GM21447 (cell line): ENCODE data around the gene CDK14.

Experiments used
- ATAC-seq: cut with Tn5 transposase; IDR thresholded peaks from one replicate; pipeline ENCODE4 v1.9.1; 2021; ENCODE audit not compliant: unreplicated experiment

CDK14 gene

GRCh38 chr7:90835861-90836260 lies 239.7 kb downstream of the CDK14 start:
- ATAC-seq: no peak

GRCh38 chr7:90836937-90837336 lies 240.8 kb downstream of the CDK14 start:
- no peak for ATAC-seq

- no peak for ATAC-seq
These were observed 242.7 kb downstream of the CDK14 start for GRCh38 chr7:90838799-90839198.

GRCh38 chr7:90839316-90839715 lies 243.2 kb downstream of the CDK14 start:
- ATAC-seq: no peak

GRCh38 chr7:90839727-90840291 lies 243.7 kb downstream of the CDK14 start:
- ATAC-seq: no peak

GRCh38 chr7:90841759-90842429 lies 245.8 kb downstream of the CDK14 start:
- ATAC-seq: no peak

GRCh38 chr7:90842430-90842788 lies 246.3 kb downstream of the CDK14 start:
- no peak for ATAC-seq

GRCh38 chr7:90843472-90843871 lies 247.4 kb downstream of the CDK14 start:
- ATAC-seq: no peak

GRCh38 chr7:90844421-90844820 lies 248.3 kb downstream of the CDK14 start:
- no peak for ATAC-seq

- no peak for ATAC-seq
These were observed 250.1 kb downstream of the CDK14 start for GRCh38 chr7:90846192-90846591.

- no peak for ATAC-seq
These were observed 253.9 kb downstream of the CDK14 start for GRCh38 chr7:90850066-90850465.

GRCh38 chr7:90850471-90850870 lies 254.3 kb downstream of the CDK14 start:
- no peak for ATAC-seq

GRCh38 chr7:90853205-90853604 lies 257.1 kb downstream of the CDK14 start:
- ATAC-seq: no peak

GRCh38 chr7:90856351-90857070 lies 260.4 kb downstream of the CDK14 start:
- ATAC-seq: no peak

- ATAC-seq: no peak
These were observed 261.5 kb downstream of the CDK14 start for GRCh38 chr7:90857603-90858002.

GRCh38 chr7:90858546-90858945 lies 262.4 kb downstream of the CDK14 start:
- no peak for ATAC-seq

GRCh38 chr7:90859521-90859920 lies 263.4 kb downstream of the CDK14 start:
- ATAC-seq: no peak

- ATAC-seq: no peak
These were observed 268.0 kb downstream of the CDK14 start for GRCh38 chr7:90864088-90864487.

GRCh38 chr7:90869335-90869734 lies 273.2 kb downstream of the CDK14 start:
- no peak for ATAC-seq

GRCh38 chr7:90876701-90877100 lies 280.6 kb downstream of the CDK14 start:
- no peak for ATAC-seq

GRCh38 chr7:90877201-90877600 lies 281.1 kb downstream of the CDK14 start:
- peak; percentile 69 for ATAC-seq

- ATAC-seq: no peak
These were observed 283.8 kb downstream of the CDK14 start for GRCh38 chr7:90879924-90880323.
